ENCODE data around the gene PRRC2C. TPM values are rescaled to one million over a fixed set of nuclear protein-coding genes. Genes with fewer than 3 reads are reported as not detected.

Gene PRRC2C
- total RNA-seq, 1 experiment from 2014 or later, result 267 TPM

DNA sequence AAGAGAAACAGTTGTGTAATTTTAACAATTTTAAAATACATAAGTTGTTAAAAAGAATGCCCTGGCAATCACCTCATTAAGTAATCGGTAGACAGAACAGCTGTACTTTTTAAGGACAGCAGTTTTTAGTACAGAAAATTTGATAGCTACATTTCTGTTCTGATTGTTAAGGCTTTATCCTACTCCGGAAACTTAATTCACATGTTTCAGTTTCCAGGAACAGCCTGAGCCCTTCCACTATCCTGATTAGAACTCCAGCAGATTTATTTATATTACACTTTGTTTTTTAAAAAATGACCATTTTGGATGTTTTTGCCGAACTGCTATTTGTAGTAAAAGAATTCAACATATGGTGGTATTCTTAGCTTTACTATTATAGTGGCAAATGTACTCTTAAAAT, 8.7 kb downstream of the PRRC2C start:
- Mint-ChIP-seq H3K4me1 (peaks cover 43 to 59% of the 10 kb centered on the region in 2 experiments), H3K27ac (peak overlapping the region in 1 of 3 experiments; percentile 81; a peak in 2 of 7 replicates), H3K4me3 (no peak overlapping the region), H3K27me3 (ENCODE audit: low read depth) (no peaks in the 10 kb centered on the region), H3K9me3 (no peaks in the 10 kb centered on the region), H3K36me3 (ENCODE audit: insufficient read depth in 1 of 3, low read depth in 3 of 3) (peaks cover 0 to 17% (median 17%) of the 10 kb centered on the region in 3 experiments; a peak in 6 of 7 replicates)
- Histone ChIP-seq H3K14ac (ENCODE audit: insufficient read depth, low read length) (no peak overlapping the region), H2BK120ac (ENCODE audit: low read depth, low read length, poor library complexity, severe bottlenecking) (no peak overlapping the region), H3K18ac (ENCODE audit: insufficient read length, low read depth, low read length) (no peak overlapping the region), H2AK5ac (ENCODE audit: insufficient read length, low read length) (no peak overlapping the region), H3T11ph (ENCODE audit: low read length) (no peak overlapping the region), H4K20me1 (ENCODE audit: control insufficient read depth, insufficient read depth, insufficient read length) (no peaks in the 10 kb centered on the region), H2BK20ac (ENCODE audit: low read depth, low read length, poor library complexity, severe bottlenecking) (no peak overlapping the region), H3K79me1 (ENCODE audit: insufficient read depth, low read depth, low read length, poor library complexity, severe bottlenecking) (peaks cover 8% of the 10 kb centered on the region), H3K9ac (ENCODE audit: extremely low read depth, insufficient read length, low read length) (no peak overlapping the region), H2AFZ (ENCODE audit: low read length) (no peak overlapping the region), H3K79me2 (ENCODE audit: insufficient read depth, low read length) (peaks cover 83% of the 10 kb centered on the region), H3K4me1 (ENCODE audit: insufficient read depth, low read length) (no peaks in the 10 kb centered on the region), H3K27me3 (ENCODE audit: insufficient read depth, low read length) (no peaks in the 10 kb centered on the region), H2BK5ac (ENCODE audit: insufficient read length, low read length) (no peak overlapping the region), H3K9me3 (ENCODE audit: control insufficient read depth, low read depth, low read length) (no peaks in the 10 kb centered on the region), H3K4ac (ENCODE audit: low read depth, low read length) (no peak overlapping the region), H2BK15ac (ENCODE audit: low read depth, low read length) (no peak overlapping the region), H3K27ac (ENCODE audit: insufficient read length, low read depth, low read length) (no peak overlapping the region), H4K5ac (ENCODE audit: insufficient read length, low read depth, low read length) (no peak overlapping the region), H2BK12ac (ENCODE audit: insufficient read length, low read depth, low read length) (no peak overlapping the region), H3K56ac (ENCODE audit: insufficient read length, low read depth, low read length) (no peak overlapping the region), H3K23me2 (ENCODE audit: insufficient read length, low read depth, low read length, poor library complexity, severe bottlenecking) (no peaks in the 10 kb centered on the region), H4K91ac (ENCODE audit: insufficient read length, low read depth, low read length) (no peak overlapping the region), H3K23ac (ENCODE audit: insufficient read length, low read depth, low read length) (no peak overlapping the region), H3K4me2 (ENCODE audit: insufficient read depth, insufficient read length, low read length) (no peak overlapping the region), H4K8ac (replicated peaks; ENCODE audit: insufficient read length, low read depth, low read length) (no peak overlapping the region)
- DNase-seq, result no peak
- WGBS (ENCODE audit: extremely low coverage, insufficient read length, low lambda C conversion rate), result no CpG with 5 or more reads among the region's 3 CpGs
- TF ChIP-seq, protein P1, sequence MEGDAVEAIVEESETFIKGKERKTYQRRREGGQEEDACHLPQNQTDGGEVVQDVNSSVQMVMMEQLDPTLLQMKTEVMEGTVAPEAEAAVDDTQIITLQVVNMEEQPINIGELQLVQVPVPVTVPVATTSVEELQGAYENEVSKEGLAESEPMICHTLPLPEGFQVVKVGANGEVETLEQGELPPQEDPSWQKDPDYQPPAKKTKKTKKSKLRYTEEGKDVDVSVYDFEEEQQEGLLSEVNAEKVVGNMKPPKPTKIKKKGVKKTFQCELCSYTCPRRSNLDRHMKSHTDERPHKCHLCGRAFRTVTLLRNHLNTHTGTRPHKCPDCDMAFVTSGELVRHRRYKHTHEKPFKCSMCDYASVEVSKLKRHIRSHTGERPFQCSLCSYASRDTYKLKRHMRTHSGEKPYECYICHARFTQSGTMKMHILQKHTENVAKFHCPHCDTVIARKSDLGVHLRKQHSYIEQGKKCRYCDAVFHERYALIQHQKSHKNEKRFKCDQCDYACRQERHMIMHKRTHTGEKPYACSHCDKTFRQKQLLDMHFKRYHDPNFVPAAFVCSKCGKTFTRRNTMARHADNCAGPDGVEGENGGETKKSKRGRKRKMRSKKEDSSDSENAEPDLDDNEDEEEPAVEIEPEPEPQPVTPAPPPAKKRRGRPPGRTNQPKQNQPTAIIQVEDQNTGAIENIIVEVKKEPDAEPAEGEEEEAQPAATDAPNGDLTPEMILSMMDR (conservative IDR thresholded peaks at IDR 0.05), result no peak
